NB4 (cell line): ENCODE measurements around the gene TCF7L2.

ENCODE experiments used
- DNase-seq: peaks from one replicate; pipeline ENCODE4 v3.0.0; 2010; ENCODE audit warnings: low read depth
- H3K4me3 ChIP-seq: one replicate; pipeline ENCODE4 v1.5.1; 2011; ENCODE audit warnings: mild to moderate bottlenecking, low read depth, low read length, moderate library complexity
- CTCF ChIP-seq: IDR thresholded peaks from one replicate; pipeline ENCODE4 v1.5.1; 2012; ENCODE audit warnings: low read depth, low read length
- MAX ChIP-seq: IDR thresholded peaks from 2 replicates; pipeline ENCODE4 v1.6.1; 2011; ENCODE audit warnings: low read depth, low read length
- MYC ChIP-seq: IDR thresholded peaks from 2 replicates; pipeline ENCODE4 v1.6.1; 2011; ENCODE audit warnings: low read depth, low read length
- POLR2A ChIP-seq: IDR thresholded peaks from 2 replicates; pipeline ENCODE4 v1.6.1; 2011; ENCODE audit warnings: mild to moderate bottlenecking; ENCODE audit not compliant: insufficient read length; ENCODE audit errors: extremely low read depth

Gene TCF7L2

GRCh38 chr10:113059371-113059780 lies 109.3 kb downstream of the TCF7L2 start:
- H3K4me3 ChIP-seq: no peak overlapping the region
- TF ChIP-seq MAX (no peak), CTCF (no peak), MYC (no peak), POLR2A (no peak)
- no peak for DNase-seq

- TF ChIP-seq CTCF (no peak), POLR2A (no peak), MAX (no peak), MYC (no peak)
- H3K4me3 ChIP-seq: no peak overlapping the region
- DNase-seq: peak; percentile 26
These were observed 110.4 kb downstream of the TCF7L2 start for GRCh38 chr10:113060201-113061053.

- H3K4me3 ChIP-seq: no peak overlapping the region
- no peak for DNase-seq
- TF ChIP-seq CTCF (no peak), POLR2A (no peak), MYC (no peak), MAX (no peak)
These were observed 111.0 kb downstream of the TCF7L2 start for GRCh38 chr10:113061054-113061430.

GRCh38 chr10:113061557-113061956 lies 111.5 kb downstream of the TCF7L2 start:
- no peak for DNase-seq
- no peak overlapping the region for H3K4me3 ChIP-seq
- TF ChIP-seq POLR2A: no peak
- no peak for TF ChIP-seq MAX
- TF ChIP-seq CTCF: no peak
- no peak for TF ChIP-seq MYC

GRCh38 chr10:113063043-113063967 lies 113.3 kb downstream of the TCF7L2 start:
- TF ChIP-seq MAX: no peak
- TF ChIP-seq POLR2A: no peak
- no peak for TF ChIP-seq MYC
- no peak for TF ChIP-seq CTCF
- DNase-seq: no peak
- no peak overlapping the region for H3K4me3 ChIP-seq
